ENCODE data around the gene KRTAP2-1. TPM values are rescaled to one million over a fixed set of nuclear protein-coding genes. Genes with fewer than 3 reads are reported as not detected.

The KRTAP2-1 gene
- total RNA-seq, 2 donors from 2014 or later, result not detected

- Histone ChIP-seq H3K27me3 (no peaks in the 10 kb centered on the region), H3K4me1 (no peaks in the 10 kb centered on the region), H3K9me3 (no peaks in the 10 kb centered on the region), H3K36me3 (no peaks in the 10 kb centered on the region), H3K9ac (ENCODE audit: low read depth in 2 of 2, low read length in 2 of 2) (no peak overlapping the region), H3K4me3 (no peak overlapping the region), H3K27ac (no peak overlapping the region)
- no peak for TF ChIP-seq CTCF (IDR thresholded peaks at IDR 0.05)
- DNase-seq, result no peak
- intact Hi-C loops (cut with DNase I), result no loop called here
Measured at GRCh38 chr17:41009936-41010335, 37.2 kb downstream of the KRTAP2-1 start.

- DNase-seq, result no peak
- TF ChIP-seq CTCF (IDR thresholded peaks at IDR 0.05), result no peak
- Histone ChIP-seq H3K9me3 (no peaks in the 10 kb centered on the region), H3K27ac (no peak overlapping the region), H3K4me1 (no peaks in the 10 kb centered on the region), H3K4me3 (no peak overlapping the region), H3K27me3 (no peaks in the 10 kb centered on the region), H3K36me3 (no peaks in the 10 kb centered on the region), H3K9ac (ENCODE audit: low read depth in 2 of 2, low read length in 2 of 2) (no peak overlapping the region)
- intact Hi-C loops (cut with DNase I), result no loop called here
Measured at GRCh38 chr17:41009301-41009760, 37.8 kb downstream of the KRTAP2-1 start.

GRCh38 chr17:41008811-41009210 lies 38.3 kb downstream of the KRTAP2-1 start, which contains the start of gene KRTAP3-1:
Gene KRTAP3-1 (minus strand): TSS chr17:41009128. CDS start chr17:41009074, 54 bp downstream.
- no peaks in the 10 kb centered on the region for H3K4me1 ChIP-seq
- no peak for TF ChIP-seq CTCF (IDR thresholded peaks at IDR 0.05)
- no peak within 1 kb of the TSS for H3K9ac ChIP-seq (ENCODE audit: low read depth in 2 of 2, low read length in 2 of 2)
- no peaks in the 10 kb centered on the region for H3K27me3 ChIP-seq
- H3K27ac ChIP-seq, result no peak within 1 kb of the TSS
- intact Hi-C loops (cut with DNase I), result no loop called here
- no peaks in the 10 kb centered on the region for H3K9me3 ChIP-seq
- H3K36me3 ChIP-seq, result no peaks in the 10 kb centered on the region
- H3K4me3 ChIP-seq, result no peak within 1 kb of the TSS
- DNase-seq, result no peak

- no peaks in the 10 kb centered on the region for H3K36me3 ChIP-seq
- H3K27me3 ChIP-seq, result no peaks in the 10 kb centered on the region
- no peak overlapping the region for H3K9ac ChIP-seq (ENCODE audit: low read depth in 2 of 2, low read length in 2 of 2)
- no peak overlapping the region for H3K27ac ChIP-seq
- TF ChIP-seq CTCF (IDR thresholded peaks at IDR 0.05), result no peak
- H3K4me1 ChIP-seq, result no peaks in the 10 kb centered on the region
- DNase-seq, result no peak
- intact Hi-C loops (cut with DNase I), result no loop called here
- no peak overlapping the region for H3K4me3 ChIP-seq
- no peaks in the 10 kb centered on the region for H3K9me3 ChIP-seq
Measured at GRCh38 chr17:41004397-41004796, 42.7 kb downstream of the KRTAP2-1 start.

GRCh38 chr17:41003926-41004325 lies 43.2 kb downstream of the KRTAP2-1 start:
- H3K27ac ChIP-seq, result no peak overlapping the region
- H3K9ac ChIP-seq (ENCODE audit: low read depth in 2 of 2, low read length in 2 of 2), result no peak overlapping the region
- no peaks in the 10 kb centered on the region for H3K9me3 ChIP-seq
- intact Hi-C loops (cut with DNase I), result no loop called here
- H3K27me3 ChIP-seq, result no peaks in the 10 kb centered on the region
- H3K36me3 ChIP-seq, result no peaks in the 10 kb centered on the region
- no peak for TF ChIP-seq CTCF (IDR thresholded peaks at IDR 0.05)
- no peaks in the 10 kb centered on the region for H3K4me1 ChIP-seq
- no peak for DNase-seq
- no peak overlapping the region for H3K4me3 ChIP-seq
